Breast epithelium (tissue), 4 donors: ENCODE results near the gene KRTCAP2. TPM values are rescaled to one million over a fixed set of nuclear protein-coding genes. Genes with fewer than 3 reads are reported as not detected.
"Not testable (repeated sequence)": the region's sequence is repeated elsewhere in the genome, so short reads cannot be mapped to it uniquely, and the experiment has no call there.

ENCODE experiments used
- DNase-seq, 2 donors: peaks; one replicate each; pipeline ENCODE4 v3.0.0-alpha.2; 2019; ENCODE audit warnings: low spot score in 2 of 2
- H3K27ac ChIP-seq, 2 donors: fragments of 200-600 bp; sonication (generic) in 1 of 2; one replicate each; pipeline ENCODE4 v1.5.1; 2016 to 2019; ENCODE audit warnings: mild to moderate bottlenecking in 1 of 2
- H3K27me3 ChIP-seq, 2 donors: fragments of 200-600 bp; sonication (generic) in 1 of 2; one replicate each; pipeline versions ENCODE4 v1.5.1 to v1.6.0; 2017 to 2019; ENCODE audit warnings: control low read depth in 1 of 2, mild to moderate bottlenecking in 1 of 2
- H3K36me3 ChIP-seq: fragments of 200-600 bp; one replicate; pipeline ENCODE4 v1.5.1; 2019
- H3K4me1 ChIP-seq, 2 donors: fragments of 200-600 bp; sonication (generic); one replicate each; pipeline ENCODE4 v1.5.1; 2016 to 2019; ENCODE audit warnings: control low read depth in 1 of 2
- H3K4me3 ChIP-seq, 3 donors: fragments of 200-600 bp; sonication (generic); 1 replicate in 2 of 3; 2 replicates in 1 of 3; pipeline ENCODE4 v1.5.1; 2016 to 2019; ENCODE audit warnings: mild to moderate bottlenecking in 3 of 3, moderate library complexity in 2 of 3
- H3K9me3 ChIP-seq, 2 donors: fragments of 200-600 bp; sonication (generic) in 1 of 2; one replicate each; pipeline ENCODE4 v1.5.1; 2016 to 2019; ENCODE audit warnings: control low read depth in 1 of 2
- CTCF ChIP-seq, 3 donors: fragments of 450-650 bp; IDR thresholded peaks; one replicate each; pipeline ENCODE4 v1.5.1; 2016 to 2017; ENCODE audit warnings: antibody characterized with exemption in 3 of 3, mild to moderate bottlenecking in 3 of 3, moderate library complexity in 3 of 3
- POLR2A ChIP-seq: fragments of 450-650 bp; IDR thresholded peaks from one replicate; pipeline ENCODE4 v1.6.1; 2016; ENCODE audit warnings: antibody characterized with exemption, mild to moderate bottlenecking, moderate library complexity
- POLR2AphosphoS5 ChIP-seq, 3 donors: sonication (generic); formaldehyde crosslinking; IDR thresholded peaks; one replicate each; pipeline ENCODE4 v1.6.1; 2017; ENCODE audit warnings: antibody characterized with exemption in 3 of 3
- intact Hi-C: fragments of 100-400 bp; cut with DNase I; formaldehyde crosslinking; loops from one replicate; pipeline ENCODE4 v1.15.1; 2023; ENCODE audit warnings: low total_unique reads
- total RNA-seq, 3 donors: library from RNA; depleted of rRNA; stranded (reverse); fragments of >200 nt; gene quantifications; one replicate each; pipeline ENCODE4 v1.1.0, GENCODE V29; 2016

Gene KRTCAP2
- total RNA-seq, 3 donors from 2014 or later, result 104 to 147 (median 131) TPM

- DNase-seq, result peak in 1 of 2 donors; percentile 34
Measured at GRCh38 chr1:155158991-155159390, 14.1 kb downstream of the KRTCAP2 start.

GRCh38 chr1:155155996-155156643 is 17.0 kb downstream of the KRTCAP2 start:
- H3K9me3 ChIP-seq, H3K4me1 ChIP-seq, DNase-seq, intact Hi-C loops, H3K4me3 ChIP-seq, H3K36me3 ChIP-seq, H3K27ac ChIP-seq, H3K27me3 ChIP-seq: not testable (repeated sequence)

More at GRCh38 chr1:155158991-155159390, 14.1 kb downstream of the KRTCAP2 start:
- intact Hi-C loops, result no loop called here
- H3K4me3 ChIP-seq, result no peak overlapping the region
- H3K27ac ChIP-seq, result no peak overlapping the region
- TF ChIP-seq POLR2AphosphoS5 (IDR thresholded peaks at IDR 0.05), result no peak
- TF ChIP-seq CTCF (IDR thresholded peaks at IDR 0.05), result no peak
- TF ChIP-seq POLR2A, result no peak
- H3K4me1 ChIP-seq, result no peaks in the 10 kb centered on the region
- H3K36me3 ChIP-seq, result no peaks in the 10 kb centered on the region
- no peaks in the 10 kb centered on the region for H3K27me3 ChIP-seq
- no peaks in the 10 kb centered on the region for H3K9me3 ChIP-seq

- intact Hi-C loops, result no loop called here
Measured at GRCh38 chr1:155145491-155145890, 27.6 kb downstream of the KRTCAP2 start.

GRCh38 chr1:155141749-155142148 is 31.4 kb downstream of the KRTCAP2 start:
- H3K36me3 ChIP-seq, result no peaks in the 10 kb centered on the region

More at GRCh38 chr1:155145491-155145890, 27.6 kb downstream of the KRTCAP2 start:
- Histone ChIP-seq H3K4me3 (no peak overlapping the region), H3K4me1 (no peaks in the 10 kb centered on the region), H3K36me3 (no peaks in the 10 kb centered on the region), H3K27me3 (no peaks in the 10 kb centered on the region), H3K27ac (no peak overlapping the region), H3K9me3 (no peaks in the 10 kb centered on the region)
- TF ChIP-seq POLR2AphosphoS5 (IDR thresholded peaks at IDR 0.05) (no peak), CTCF (IDR thresholded peaks at IDR 0.05) (no peak)
- no peak for DNase-seq

GRCh38 chr1:155140630-155140953 is 32.5 kb downstream of the KRTCAP2 start:
- Histone ChIP-seq H3K9me3 (no peaks in the 10 kb centered on the region), H3K27ac (peak overlapping the region; percentile 86 to 97), H3K36me3 (no peaks in the 10 kb centered on the region), H3K27me3 (no peaks in the 10 kb centered on the region), H3K4me3 (peak overlapping the region; percentile 56 to 94 (median 69)), H3K4me1 (peaks cover 0 to 4% of the 10 kb centered on the region in 2 donors)
- intact Hi-C loops, result no loop called here
- DNase-seq, result no peak
- TF ChIP-seq POLR2AphosphoS5 (IDR thresholded peaks at IDR 0.05), result no peak
- TF ChIP-seq CTCF (IDR thresholded peaks at IDR 0.05), result peak in 1 of 3 donors; percentile 7
- TF ChIP-seq POLR2A, result no peak

More at GRCh38 chr1:155141749-155142148, 31.4 kb downstream of the KRTCAP2 start:
- intact Hi-C loops, result no loop called here
- TF ChIP-seq POLR2A (no peak), POLR2AphosphoS5 (IDR thresholded peaks at IDR 0.05) (no peak), CTCF (IDR thresholded peaks at IDR 0.05) (no peak)
- Histone ChIP-seq H3K4me1 (peaks cover 0 to 4% of the 10 kb centered on the region in 2 donors), H3K9me3 (no peaks in the 10 kb centered on the region), H3K4me3 (no peak overlapping the region), H3K27me3 (no peaks in the 10 kb centered on the region), H3K27ac (no peak overlapping the region)
- DNase-seq, result no peak
